HG03565 (cell line): ENCODE data around the gene PHF21A.

ENCODE experiments used
- ATAC-seq: cut with Tn5 transposase; IDR thresholded peaks from one replicate; pipeline ENCODE4 v1.9.1; 2021; ENCODE audit warnings: mild to moderate bottlenecking, moderate library complexity; ENCODE audit not compliant: unreplicated experiment

The PHF21A gene

GRCh38 chr11:45924036-45924915 is 197.0 kb downstream of the PHF21A start:
- no peak for ATAC-seq

GRCh38 chr11:45922425-45923082 is 198.7 kb downstream of the PHF21A start, which contains the start of gene LARGE2:
Gene LARGE2 (plus strand): TSS chr11:45922656. CDS start chr11:45922883, 227 bp downstream.
- ATAC-seq = no peak

- ATAC-seq = no peak
Observed at GRCh38 chr11:45921561-45922424, 199.5 kb downstream of the PHF21A start.

GRCh38 chr11:45920531-45921477 is 200.4 kb downstream of the PHF21A start:
- no peak for ATAC-seq

- no peak for ATAC-seq
Observed at GRCh38 chr11:45919806-45920530, 201.3 kb downstream of the PHF21A start.

GRCh38 chr11:45918962-45919675 is 202.1 kb downstream of the PHF21A start:
- ATAC-seq = no peak

GRCh38 chr11:45918331-45918941 is 202.8 kb downstream of the PHF21A start:
- peak; percentile 27 for ATAC-seq

GRCh38 chr11:45917623-45918330 is 203.5 kb downstream of the PHF21A start, which contains the start of gene PEX16:
Gene PEX16 (minus strand): TSS chr11:45917877. CDS start chr11:45917811, 66 bp downstream.
- ATAC-seq = peak; percentile 78

- ATAC-seq = no peak
Observed at GRCh38 chr11:45917286-45917622, 204.0 kb downstream of the PHF21A start.

- ATAC-seq = no peak
Observed at GRCh38 chr11:45915446-45915845, 205.8 kb downstream of the PHF21A start.

GRCh38 chr11:45913942-45914635 is 207.2 kb downstream of the PHF21A start:
- ATAC-seq = no peak

GRCh38 chr11:45913514-45913913 is 207.7 kb downstream of the PHF21A start:
- ATAC-seq = no peak

GRCh38 chr11:45910623-45911022 is 210.6 kb downstream of the PHF21A start:
- ATAC-seq = no peak

GRCh38 chr11:45909594-45910475 is 211.4 kb downstream of the PHF21A start:
- ATAC-seq = no peak

- no peak for ATAC-seq
Observed at GRCh38 chr11:45907911-45908370, 213.3 kb downstream of the PHF21A start.
